ENCODE data around the gene IL1RL2. TPM values are rescaled to one million over a fixed set of nuclear protein-coding genes. Genes with fewer than 3 reads are reported as not detected.

The IL1RL2 gene
- total RNA-seq, 2 experiments from 2014 or later, result 1.5 to 1.7 TPM

GRCh38 chr2:102200539-102200938 is 13.7 kb downstream of the IL1RL2 start:
- peaks cover 6% of the 10 kb centered on the region for H3K9me3 Mint-ChIP-seq (ENCODE audit: low read depth)
- H3K36me3 Mint-ChIP-seq (ENCODE audit: low read depth), result peaks cover 2% of the 10 kb centered on the region
- intact Hi-C loops (cut with DNase I, micrococcal nuclease), result no loop called here

GRCh38 chr2:102204638-102205037 is 17.8 kb downstream of the IL1RL2 start:
- Mint-ChIP-seq H3K27ac (no peak overlapping the region), H3K4me3 (no peak overlapping the region), H3K27me3 (no peaks in the 10 kb centered on the region), H3K36me3 (ENCODE audit: low read depth) (peaks cover 2% of the 10 kb centered on the region), H3K4me1 (no peaks in the 10 kb centered on the region), H3K9me3 (ENCODE audit: low read depth) (peaks cover 6% of the 10 kb centered on the region)
- intact Hi-C loops (cut with DNase I, micrococcal nuclease), result no loop called here
- ATAC-seq, result no peak
- ChIA-PET CTCF (interaction anchor here (0.6 to 0.8 kb wide), 2 partner anchors 11 to 49 kb away, joined by 3 read pairs; no protein-coding TSS in a partner anchor), POLR2A (no interaction called here)
- DNase-seq, result no peak

More at GRCh38 chr2:102200539-102200938, 13.7 kb downstream of the IL1RL2 start:
- Mint-ChIP-seq H3K27me3 (peaks cover 5% of the 10 kb centered on the region), H3K4me3 (no peak overlapping the region), H3K27ac (no peak overlapping the region), H3K4me1 (peaks cover 7% of the 10 kb centered on the region)
- no peak for DNase-seq
- ChIA-PET CTCF (no interaction called here), POLR2A (no interaction called here)
- no peak for ATAC-seq

GRCh38 chr2:102206666-102207341 is 20.0 kb downstream of the IL1RL2 start:
- peaks cover 6% of the 10 kb centered on the region for H3K9me3 Mint-ChIP-seq (ENCODE audit: low read depth)
- H3K27me3 Mint-ChIP-seq, result no peaks in the 10 kb centered on the region
- H3K27ac Mint-ChIP-seq, result no peak overlapping the region
- ChIA-PET POLR2A (no interaction called here), CTCF (interaction anchor here (2.6 kb wide), 1 partner anchor 34 kb away, joined by 10 read pairs; no protein-coding TSS in a partner anchor)
- H3K4me3 Mint-ChIP-seq, result no peak overlapping the region
- no peaks in the 10 kb centered on the region for H3K4me1 Mint-ChIP-seq
- DNase-seq (no peak), ATAC-seq (no peak)
- intact Hi-C loops (cut with DNase I, micrococcal nuclease), result no loop called here
- peaks cover 2% of the 10 kb centered on the region for H3K36me3 Mint-ChIP-seq (ENCODE audit: low read depth)

- no peaks in the 10 kb centered on the region for H3K4me1 Mint-ChIP-seq
- ChIA-PET POLR2A (no interaction called here), CTCF (interaction anchor here (0.5 to 2.6 kb wide), 2 partner anchors 32 to 373 kb away, joined by 3 to 10 read pairs; no protein-coding TSS in a partner anchor)
- intact Hi-C loops (cut with DNase I, micrococcal nuclease), result no loop called here
- ATAC-seq (no peak), DNase-seq (no peak)
- peaks cover 4% of the 10 kb centered on the region for H3K36me3 Mint-ChIP-seq (ENCODE audit: low read depth)
- no peaks in the 10 kb centered on the region for H3K27me3 Mint-ChIP-seq
- no peak overlapping the region for H3K27ac Mint-ChIP-seq
- no peak overlapping the region for H3K4me3 Mint-ChIP-seq
- peaks cover 6% of the 10 kb centered on the region for H3K9me3 Mint-ChIP-seq (ENCODE audit: low read depth)
Measured at GRCh38 chr2:102208774-102209173, 22.0 kb downstream of the IL1RL2 start.

- Mint-ChIP-seq H3K4me1 (no peaks in the 10 kb centered on the region), H3K9me3 (ENCODE audit: low read depth) (peaks cover 6% of the 10 kb centered on the region), H3K36me3 (ENCODE audit: low read depth) (peaks cover 4% of the 10 kb centered on the region), H3K27ac (no peak overlapping the region), H3K27me3 (no peaks in the 10 kb centered on the region), H3K4me3 (no peak overlapping the region)
- no peak for DNase-seq
- POLR2A ChIA-PET, result no interaction called here
- CTCF ChIA-PET, result interaction anchor here (0.5 kb wide), 1 partner anchor 372 kb away, joined by 3 read pairs; no protein-coding TSS in a partner anchor
- intact Hi-C loops (cut with DNase I, micrococcal nuclease), result no loop called here
- no peak for ATAC-seq
Measured at GRCh38 chr2:102209474-102209873, 22.7 kb downstream of the IL1RL2 start.

- POLR2A ChIA-PET, result no interaction called here
- DNase-seq, result no peak
- intact Hi-C loops (cut with DNase I, micrococcal nuclease), result no loop called here
- no peak overlapping the region for H3K4me3 Mint-ChIP-seq
- H3K4me1 Mint-ChIP-seq, result peaks cover 13% of the 10 kb centered on the region
- peaks cover 35% of the 10 kb centered on the region for H3K9me3 Mint-ChIP-seq (ENCODE audit: low read depth)
- CTCF ChIA-PET, result no interaction called here
- ATAC-seq, result no peak
- peaks cover 35% of the 10 kb centered on the region for H3K36me3 Mint-ChIP-seq (ENCODE audit: low read depth)
- no peak overlapping the region for H3K27ac Mint-ChIP-seq
- no peaks in the 10 kb centered on the region for H3K27me3 Mint-ChIP-seq
Measured at GRCh38 chr2:102217032-102217431, 30.2 kb downstream of the IL1RL2 start.

GRCh38 chr2:102224824-102225739 is 38.3 kb downstream of the IL1RL2 start:
- ATAC-seq (no peak), DNase-seq (no peak)
- H3K27me3 Mint-ChIP-seq, result no peaks in the 10 kb centered on the region
- no peak overlapping the region for H3K4me3 Mint-ChIP-seq
- H3K9me3 Mint-ChIP-seq (ENCODE audit: low read depth), result no peaks in the 10 kb centered on the region
- H3K4me1 Mint-ChIP-seq, result peaks cover 56% of the 10 kb centered on the region
- POLR2A ChIA-PET, result no interaction called here
- CTCF ChIA-PET, result interaction anchor here (0.5 to 0.6 kb wide), 2 partner anchors 219 to 341 kb away, joined by 3 to 4 read pairs; no protein-coding TSS in a partner anchor
- peak overlapping the region; percentile 60 for H3K27ac Mint-ChIP-seq
- intact Hi-C loops (cut with DNase I, micrococcal nuclease), result no loop called here
- H3K36me3 Mint-ChIP-seq (ENCODE audit: low read depth), result peaks cover 15% of the 10 kb centered on the region

GRCh38 chr2:102226171-102226570 is 39.3 kb downstream of the IL1RL2 start:
- Mint-ChIP-seq H3K27me3 (no peaks in the 10 kb centered on the region), H3K4me3 (no peak overlapping the region), H3K4me1 (peaks cover 66% of the 10 kb centered on the region), H3K36me3 (ENCODE audit: low read depth) (peaks cover 21% of the 10 kb centered on the region), H3K9me3 (ENCODE audit: low read depth) (no peaks in the 10 kb centered on the region), H3K27ac (peak overlapping the region; percentile 94)
- no peak for DNase-seq
- intact Hi-C loops (cut with DNase I, micrococcal nuclease), result no loop called here
- ChIA-PET POLR2A (no interaction called here), CTCF (interaction anchor here (0.5 to 1.1 kb wide), 5 partner anchors 40 to 342 kb away, joined by 3 to 4 read pairs (median 4); no protein-coding TSS in a partner anchor)
- ATAC-seq, result no peak

GRCh38 chr2:102226612-102227391 is 40.0 kb downstream of the IL1RL2 start:
- DNase-seq (no peak), ATAC-seq (no peak)
- Mint-ChIP-seq H3K27ac (peak overlapping the region; percentile 94), H3K27me3 (no peaks in the 10 kb centered on the region), H3K36me3 (ENCODE audit: low read depth) (peaks cover 21% of the 10 kb centered on the region), H3K4me3 (peak overlapping the region; percentile 26), H3K9me3 (ENCODE audit: low read depth) (peaks cover 4% of the 10 kb centered on the region), H3K4me1 (peaks cover 70% of the 10 kb centered on the region)
- intact Hi-C loops (cut with DNase I, micrococcal nuclease), result no loop called here
- ChIA-PET POLR2A (no interaction called here), CTCF (interaction anchor here (0.6 to 1.1 kb wide), 4 partner anchors 41 to 214 kb away, joined by 3 to 4 read pairs (median 4); no protein-coding TSS in a partner anchor)

- H3K27me3 Mint-ChIP-seq, result no peaks in the 10 kb centered on the region
- CTCF ChIA-PET, result interaction anchor here (1.0 kb wide), 1 partner anchor 96 kb away, joined by 3 read pairs; no protein-coding TSS in a partner anchor
- intact Hi-C loops (cut with DNase I, micrococcal nuclease), result no loop called here
- peaks cover 7% of the 10 kb centered on the region for H3K9me3 Mint-ChIP-seq (ENCODE audit: low read depth)
- H3K27ac Mint-ChIP-seq, result peak overlapping the region; percentile 94
- DNase-seq (no peak), ATAC-seq (no peak)
- H3K4me3 Mint-ChIP-seq, result no peak overlapping the region
- H3K36me3 Mint-ChIP-seq (ENCODE audit: low read depth), result peaks cover 15% of the 10 kb centered on the region
- POLR2A ChIA-PET, result interaction anchor here (0.6 kb wide), 1 partner anchor 167 kb away, joined by 3 read pairs; no protein-coding TSS in a partner anchor
- H3K4me1 Mint-ChIP-seq, result peaks cover 76% of the 10 kb centered on the region
Measured at GRCh38 chr2:102229141-102229769, 42.4 kb downstream of the IL1RL2 start.
